Gastroesophageal sphincter (tissue), 3 donors: ENCODE data around the gene ITIH3.

Experiments
- EP300 ChIP-seq: sonication (generic); formaldehyde crosslinking; IDR thresholded peaks from one replicate; pipeline ENCODE4 v1.6.1; 2017; ENCODE audit warnings: antibody characterized with exemption, mild to moderate bottlenecking
- POLR2AphosphoS5 ChIP-seq: sonication (generic); formaldehyde crosslinking; IDR thresholded peaks from one replicate; pipeline ENCODE4 v1.6.1; 2017; ENCODE audit warnings: antibody characterized with exemption
- TF ChIP-seq, protein P1 (sequence below), 4 experiments: fragments of 200-600 bp in 2 of 4; fragments of 450-650 bp in 2 of 4; sonication (generic) in 1 of 4; IDR thresholded peaks; one replicate each; pipeline ENCODE4 v1.5.1; 2017 to 2019; ENCODE audit warnings: antibody characterized with exemption in 4 of 4, mild to moderate bottlenecking in 2 of 4, moderate library complexity in 2 of 4

GRCh38 chr3:52836986-52837385 is 42.4 kb downstream of the ITIH3 start:
- TF ChIP-seq, protein P1, sequence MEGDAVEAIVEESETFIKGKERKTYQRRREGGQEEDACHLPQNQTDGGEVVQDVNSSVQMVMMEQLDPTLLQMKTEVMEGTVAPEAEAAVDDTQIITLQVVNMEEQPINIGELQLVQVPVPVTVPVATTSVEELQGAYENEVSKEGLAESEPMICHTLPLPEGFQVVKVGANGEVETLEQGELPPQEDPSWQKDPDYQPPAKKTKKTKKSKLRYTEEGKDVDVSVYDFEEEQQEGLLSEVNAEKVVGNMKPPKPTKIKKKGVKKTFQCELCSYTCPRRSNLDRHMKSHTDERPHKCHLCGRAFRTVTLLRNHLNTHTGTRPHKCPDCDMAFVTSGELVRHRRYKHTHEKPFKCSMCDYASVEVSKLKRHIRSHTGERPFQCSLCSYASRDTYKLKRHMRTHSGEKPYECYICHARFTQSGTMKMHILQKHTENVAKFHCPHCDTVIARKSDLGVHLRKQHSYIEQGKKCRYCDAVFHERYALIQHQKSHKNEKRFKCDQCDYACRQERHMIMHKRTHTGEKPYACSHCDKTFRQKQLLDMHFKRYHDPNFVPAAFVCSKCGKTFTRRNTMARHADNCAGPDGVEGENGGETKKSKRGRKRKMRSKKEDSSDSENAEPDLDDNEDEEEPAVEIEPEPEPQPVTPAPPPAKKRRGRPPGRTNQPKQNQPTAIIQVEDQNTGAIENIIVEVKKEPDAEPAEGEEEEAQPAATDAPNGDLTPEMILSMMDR (IDR thresholded peaks at IDR 0.05), result no peak
- TF ChIP-seq POLR2AphosphoS5 (no peak), EP300 (no peak)
